DOHH2 (cell line): ENCODE measurements around the gene KLK14.
A peak's percentile ranks its signal among the peaks of the same experiment; 100 is the strongest.

ENCODE experiments used
- H3F3A ChIP-seq: fragments of 200-600 bp; sonication (generic), shearing (Covaris generic); 2 replicates; pipeline ENCODE4 v1.6.0; 2016; ENCODE audit warnings: antibody characterized with exemption, mild to moderate bottlenecking; ENCODE audit not compliant: control insufficient read depth, insufficient read depth
- H3K27ac ChIP-seq: fragments of 200-600 bp; sonication (generic); 2 replicates; pipeline ENCODE4 v1.5.1; 2014; ENCODE audit warnings: low read depth, mild to moderate bottlenecking, low read length, moderate library complexity
- H3K27me3 ChIP-seq: fragments of 200-600 bp; sonication (generic); 2 replicates; pipeline ENCODE4 v1.6.1; 2014; ENCODE audit warnings: mild to moderate bottlenecking, low read length, mixed read lengths; ENCODE audit not compliant: control insufficient read depth
- H3K36me3 ChIP-seq: fragments of 200-600 bp; sonication (generic); 2 replicates; pipeline ENCODE4 v1.6.1; 2014; ENCODE audit warnings: mild to moderate bottlenecking, low read length, moderate library complexity, mixed read lengths; ENCODE audit not compliant: control insufficient read depth
- H3K4me1 ChIP-seq: fragments of 200-600 bp; sonication (generic); 2 replicates; pipeline ENCODE4 v1.6.1; 2014; ENCODE audit warnings: mild to moderate bottlenecking, low read length, mixed read lengths; ENCODE audit not compliant: control insufficient read depth
- H3K4me2 ChIP-seq: fragments of 200-600 bp; sonication (generic); 2 replicates; pipeline ENCODE4 v1.6.0; 2014; ENCODE audit warnings: mild to moderate bottlenecking, low read length, moderate library complexity
- H3K4me3 ChIP-seq: fragments of 200-600 bp; sonication (generic); 2 replicates; pipeline ENCODE4 v1.5.1; 2014; ENCODE audit warnings: mild to moderate bottlenecking, low read length, mixed read lengths
- H3K79me2 ChIP-seq: fragments of 200-600 bp; sonication (generic); 2 replicates; pipeline ENCODE4 v1.6.1; 2014; ENCODE audit warnings: mild to moderate bottlenecking, low read length, mixed read lengths; ENCODE audit not compliant: control insufficient read depth
- H3K9me2 ChIP-seq: fragments of 200-600 bp; sonication (generic); replicated peaks from 2 replicates; pipeline ENCODE4 v1.6.1; 2014; ENCODE audit warnings: mild to moderate bottlenecking, low read length, mixed read lengths; ENCODE audit not compliant: control insufficient read depth
- H3K9me3 ChIP-seq: fragments of 200-600 bp; sonication (generic); 2 replicates; pipeline ENCODE4 v1.6.1; 2014; ENCODE audit warnings: antibody characterized with exemption, low read length, mixed read lengths; ENCODE audit not compliant: control insufficient read depth, insufficient read depth
- H4K20me1 ChIP-seq: fragments of 200-600 bp; sonication (generic); 2 replicates; pipeline ENCODE4 v1.6.0; 2014; ENCODE audit warnings: low read depth, mild to moderate bottlenecking, antibody characterized with exemption, low read length, moderate library complexity; ENCODE audit not compliant: control insufficient read depth, insufficient read depth
- EZH2phosphoT487 ChIP-seq: fragments of 200-600 bp; sonication (generic); IDR thresholded peaks from 2 replicates; pipeline ENCODE4 v1.6.1; 2017; ENCODE audit warnings: borderline replicate concordance, mild to moderate bottlenecking, antibody characterized with exemption, low read length, moderate library complexity, mixed read lengths
- TF ChIP-seq, protein P1 (sequence below): fragments of 200-600 bp; sonication (generic); IDR thresholded peaks from one replicate; pipeline ENCODE4 v1.5.1; 2014; ENCODE audit warnings: antibody characterized with exemption, mild to moderate bottlenecking, low read depth, low read length; ENCODE audit not compliant: poor library complexity, severe bottlenecking

The KLK14 gene, protein sequence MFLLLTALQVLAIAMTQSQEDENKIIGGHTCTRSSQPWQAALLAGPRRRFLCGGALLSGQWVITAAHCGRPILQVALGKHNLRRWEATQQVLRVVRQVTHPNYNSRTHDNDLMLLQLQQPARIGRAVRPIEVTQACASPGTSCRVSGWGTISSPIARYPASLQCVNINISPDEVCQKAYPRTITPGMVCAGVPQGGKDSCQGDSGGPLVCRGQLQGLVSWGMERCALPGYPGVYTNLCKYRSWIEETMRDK

DNA sequence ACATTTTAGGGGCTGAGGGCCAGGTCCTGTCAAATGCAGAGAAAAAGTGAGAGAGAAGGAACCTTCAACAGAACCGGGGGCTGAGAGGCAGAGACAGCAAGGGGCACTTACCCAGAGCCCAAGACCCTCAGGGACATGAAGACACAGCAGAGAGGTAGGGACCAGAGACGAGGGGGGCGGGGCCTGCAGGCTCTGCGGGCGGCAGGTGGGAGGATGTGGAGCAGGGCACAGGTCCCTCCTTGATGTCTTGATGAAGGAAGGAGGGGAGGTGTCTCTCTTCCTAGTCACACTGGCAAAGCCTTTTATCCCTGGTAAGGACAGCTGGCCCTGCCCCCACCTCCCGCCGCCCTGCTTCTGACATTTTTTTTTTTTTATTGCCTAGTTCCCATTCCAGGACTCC, at the start of gene KLK14:
Gene KLK14 (minus strand): TSS at position 277 of the 400 bp plus-strand sequence. CDS start 273 bp downstream, at position 4.
- no peak for TF ChIP-seq EZH2phosphoT487
- TF ChIP-seq, protein P1, sequence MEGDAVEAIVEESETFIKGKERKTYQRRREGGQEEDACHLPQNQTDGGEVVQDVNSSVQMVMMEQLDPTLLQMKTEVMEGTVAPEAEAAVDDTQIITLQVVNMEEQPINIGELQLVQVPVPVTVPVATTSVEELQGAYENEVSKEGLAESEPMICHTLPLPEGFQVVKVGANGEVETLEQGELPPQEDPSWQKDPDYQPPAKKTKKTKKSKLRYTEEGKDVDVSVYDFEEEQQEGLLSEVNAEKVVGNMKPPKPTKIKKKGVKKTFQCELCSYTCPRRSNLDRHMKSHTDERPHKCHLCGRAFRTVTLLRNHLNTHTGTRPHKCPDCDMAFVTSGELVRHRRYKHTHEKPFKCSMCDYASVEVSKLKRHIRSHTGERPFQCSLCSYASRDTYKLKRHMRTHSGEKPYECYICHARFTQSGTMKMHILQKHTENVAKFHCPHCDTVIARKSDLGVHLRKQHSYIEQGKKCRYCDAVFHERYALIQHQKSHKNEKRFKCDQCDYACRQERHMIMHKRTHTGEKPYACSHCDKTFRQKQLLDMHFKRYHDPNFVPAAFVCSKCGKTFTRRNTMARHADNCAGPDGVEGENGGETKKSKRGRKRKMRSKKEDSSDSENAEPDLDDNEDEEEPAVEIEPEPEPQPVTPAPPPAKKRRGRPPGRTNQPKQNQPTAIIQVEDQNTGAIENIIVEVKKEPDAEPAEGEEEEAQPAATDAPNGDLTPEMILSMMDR = no peak
- H3K9me3 ChIP-seq = no peaks in the 10 kb centered on the region
- no peaks in the 10 kb centered on the region for H3K79me2 ChIP-seq
- H3K4me3 ChIP-seq = no peak within 1 kb of the TSS
- H4K20me1 ChIP-seq = no peaks in the 10 kb centered on the region
- no peak within 1 kb of the TSS for H3K4me2 ChIP-seq
- no peaks in the 10 kb centered on the region for H3K4me1 ChIP-seq
- H3K27me3 ChIP-seq = no peaks in the 10 kb centered on the region
- no peaks in the 10 kb centered on the region for H3K36me3 ChIP-seq
- no peaks in the 10 kb centered on the region for H3F3A ChIP-seq
- no peaks in the 10 kb centered on the region for H3K9me2 ChIP-seq
- H3K27ac ChIP-seq = no peak within 1 kb of the TSS

DNA sequence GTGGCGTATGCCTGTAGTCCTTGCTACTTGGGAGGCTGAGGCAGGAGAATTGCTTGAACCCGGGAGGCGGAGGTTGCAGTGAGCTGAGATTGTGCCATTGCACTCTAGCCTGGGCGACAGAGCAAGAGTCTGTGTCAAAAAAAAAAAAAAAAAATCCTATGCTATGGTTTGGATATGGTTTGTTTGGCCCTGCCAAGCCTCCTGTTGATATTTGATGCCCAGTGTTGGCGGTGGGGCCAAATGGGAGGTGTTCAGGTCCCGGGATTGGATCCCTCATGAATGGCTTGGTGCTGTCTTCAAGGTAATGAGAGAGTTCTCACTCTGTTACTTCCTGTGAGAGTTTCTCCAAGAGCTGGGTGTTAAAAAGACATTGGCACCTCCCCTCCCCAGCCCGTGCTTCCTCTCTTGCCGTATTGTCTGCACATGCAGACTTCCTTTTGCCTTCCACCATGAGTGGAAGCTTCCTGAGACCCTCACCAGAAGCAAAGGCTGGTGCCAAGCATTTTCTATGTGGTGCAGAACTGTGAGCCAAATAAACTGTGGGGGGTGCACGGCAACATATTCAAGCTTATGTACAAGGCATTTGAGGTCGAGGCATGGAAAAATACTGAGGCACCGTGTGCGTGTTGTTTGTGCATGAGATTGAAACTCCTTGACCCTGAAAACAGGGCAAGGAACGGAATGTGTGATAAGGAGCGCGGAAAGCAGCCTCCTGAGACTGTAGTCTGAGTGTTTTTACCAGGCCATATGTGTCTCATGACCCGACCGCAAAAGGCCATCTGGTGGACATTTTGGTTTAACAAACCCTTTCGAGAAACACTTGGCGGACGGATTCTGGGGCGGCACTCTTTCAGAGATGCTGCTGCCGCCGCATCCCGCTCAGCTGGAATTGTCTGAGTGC, 49.3 kb upstream of the KLK14 start:
- H3K9me2 ChIP-seq = no peaks in the 10 kb centered on the region
- H3F3A ChIP-seq = peaks cover 19% of the 10 kb centered on the region
- H3K79me2 ChIP-seq = no peaks in the 10 kb centered on the region
- TF ChIP-seq, protein P1 = no peak
- TF ChIP-seq EZH2phosphoT487 = no peak
- H3K36me3 ChIP-seq = no peaks in the 10 kb centered on the region
- H3K4me2 ChIP-seq = no peak overlapping the region
- peaks cover 8% of the 10 kb centered on the region; the same call in 1 of the 2 replicates for H3K9me3 ChIP-seq
- H3K27me3 ChIP-seq = no peaks in the 10 kb centered on the region
- no peak overlapping the region for H3K27ac ChIP-seq
- no peaks in the 10 kb centered on the region for H4K20me1 ChIP-seq
- H3K4me1 ChIP-seq = peaks cover 49% of the 10 kb centered on the region
- no peak overlapping the region for H3K4me3 ChIP-seq

DNA sequence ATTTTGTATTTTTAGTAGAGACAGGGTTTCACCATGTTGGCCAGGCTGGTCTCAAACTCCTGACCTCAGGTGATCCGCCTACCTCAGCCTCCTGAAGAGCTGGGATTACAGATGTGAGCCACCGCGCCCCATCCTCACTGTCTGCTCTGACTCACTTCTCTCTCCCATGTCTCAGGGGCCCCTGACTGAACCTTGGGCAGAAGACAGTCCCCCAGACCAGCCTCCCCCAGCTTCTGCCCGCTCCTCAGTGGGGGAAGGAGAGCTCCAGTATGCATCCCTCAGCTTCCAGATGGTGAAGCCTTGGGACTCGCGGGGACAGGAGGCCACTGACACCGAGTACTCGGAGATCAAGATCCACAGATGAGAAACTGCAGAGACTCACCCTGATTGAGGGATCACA, 47.0 kb upstream of the KLK14 start:
- peaks cover 59% of the 10 kb centered on the region for H3K4me1 ChIP-seq
- H3K79me2 ChIP-seq = no peaks in the 10 kb centered on the region
- 0 out of 2 replicates have a peak overlapping the region, but pooled peaks have one; percentile 69 for H3K4me3 ChIP-seq
- no peaks in the 10 kb centered on the region for H3K9me2 ChIP-seq
- TF ChIP-seq EZH2phosphoT487 = no peak
- TF ChIP-seq, protein P1 = no peak
- H3K27ac ChIP-seq = no peak overlapping the region
- H3K36me3 ChIP-seq = no peaks in the 10 kb centered on the region
- peak overlapping the region; percentile 81; the same call in 1 of the 2 replicates for H3K4me2 ChIP-seq
- no peaks in the 10 kb centered on the region for H4K20me1 ChIP-seq
- peaks cover under 1% of the 10 kb centered on the region; the same call in 1 of the 2 replicates for H3K9me3 ChIP-seq
- peaks cover 25% of the 10 kb centered on the region for H3F3A ChIP-seq
- H3K27me3 ChIP-seq = no peaks in the 10 kb centered on the region
